ENCODE data around the gene CORO7.

The CORO7 gene

DNA sequence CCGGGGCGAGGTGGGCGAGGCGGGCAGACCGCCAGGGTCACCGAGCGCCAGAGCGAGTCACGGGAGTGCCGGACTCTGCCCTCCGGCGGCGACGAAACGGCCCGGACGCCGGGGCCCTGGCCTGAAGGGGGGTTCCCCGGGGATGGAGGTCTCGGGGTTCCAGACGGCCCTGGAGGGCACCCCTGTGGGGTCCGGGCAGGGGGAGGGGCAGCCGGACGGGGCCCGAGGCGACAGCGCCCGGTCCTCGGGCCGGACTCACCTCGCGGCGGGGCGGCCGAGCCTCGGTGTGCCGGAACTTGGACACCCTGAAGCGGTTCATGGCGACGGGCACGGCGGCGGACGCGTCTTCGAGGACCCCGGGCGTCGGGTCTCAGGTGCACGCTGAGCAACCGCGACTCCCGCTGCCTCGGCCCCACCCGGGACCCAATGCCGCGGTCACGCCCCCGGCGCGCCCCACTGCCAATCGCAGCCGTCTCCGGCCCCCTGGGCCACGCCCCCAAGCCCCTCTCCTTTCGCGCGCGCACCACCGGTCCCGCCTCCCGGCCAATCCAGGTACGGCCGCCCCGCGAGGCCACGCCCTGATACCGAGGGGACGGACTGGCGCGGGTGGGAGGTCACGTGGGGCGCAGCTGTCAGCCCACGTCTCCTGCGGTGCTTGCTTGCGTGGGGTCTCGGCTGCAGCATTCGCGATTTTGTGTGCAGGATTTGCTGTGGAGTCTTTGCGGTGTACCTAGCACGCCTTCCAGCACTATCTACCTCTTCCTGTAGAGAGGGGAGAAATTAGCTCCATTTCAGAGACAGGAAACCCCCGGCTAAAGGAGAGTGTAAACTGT lies at the start of gene CORO7:
CORO7 (minus strand) TSS at position 397 of the 833 bp plus-strand sequence; CDS start at position 319, 78 bp downstream.
- peak within 1 kb of the TSS; percentile 8 for H3K9ac ChIP-seq (ENCODE audit: low read depth, low read length)
- peaks cover 4% of the 10 kb centered on the region for H3K4me1 ChIP-seq (ENCODE audit: control insufficient read depth, insufficient read depth, low read length)

DNA sequence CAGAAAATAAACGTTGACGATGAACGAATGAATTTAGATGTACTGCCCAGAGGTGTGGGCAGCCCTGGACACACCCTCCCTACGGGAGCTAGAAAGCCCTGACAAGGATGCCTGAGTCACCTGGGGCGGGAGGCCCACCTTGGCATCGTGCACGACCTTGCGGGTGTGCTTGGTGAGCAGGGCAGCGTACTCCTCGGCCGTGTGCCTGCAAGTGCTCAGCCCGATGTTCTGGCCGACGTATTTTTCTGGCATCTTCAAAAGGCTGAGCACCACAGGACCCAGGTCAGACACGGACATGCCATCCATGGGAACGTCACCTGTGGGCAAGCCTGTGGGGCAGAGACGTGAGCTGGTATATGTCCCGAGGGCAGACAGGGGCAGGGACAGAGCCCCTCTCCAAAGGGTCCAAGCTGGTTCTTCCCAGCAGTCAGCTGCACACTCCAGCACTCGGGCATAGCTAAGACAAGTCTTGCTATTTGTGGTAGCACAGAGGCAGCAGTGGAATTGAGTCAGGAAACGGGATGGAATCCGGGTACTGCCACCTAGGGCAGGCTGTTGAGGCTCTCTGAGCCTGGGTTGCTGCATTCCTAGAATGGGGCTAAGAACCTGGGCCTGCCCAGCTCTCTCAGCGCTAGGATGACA lies 47.2 kb upstream of the CORO7 start:
- Histone ChIP-seq H3K36me3 (ENCODE audit: control insufficient read depth, insufficient read depth, low read length) (peaks cover 48% of the 10 kb centered on the region), H3K4me3 (ENCODE audit: low read depth, low read length) (no peak overlapping the region), H3K4me1 (ENCODE audit: control insufficient read depth, insufficient read depth, low read length) (peaks cover 2% of the 10 kb centered on the region), H3K27me3 (ENCODE audit: control insufficient read depth, insufficient read depth, low read length) (no peaks in the 10 kb centered on the region), H3K9me3 (ENCODE audit: control insufficient read depth, insufficient read depth, low read length) (no peaks in the 10 kb centered on the region), H3K9ac (ENCODE audit: low read depth, low read length) (no peak overlapping the region)

More for the DNA sequence above, at the start of gene CORO7:
- Histone ChIP-seq H3K9me3 (ENCODE audit: control insufficient read depth, insufficient read depth, low read length) (no peaks in the 10 kb centered on the region), H3K36me3 (ENCODE audit: control insufficient read depth, insufficient read depth, low read length) (peaks cover 7% of the 10 kb centered on the region), H3K4me3 (ENCODE audit: low read depth, low read length) (peak within 1 kb of the TSS; percentile 82), H3K27me3 (ENCODE audit: control insufficient read depth, insufficient read depth, low read length) (no peaks in the 10 kb centered on the region)

DNA sequence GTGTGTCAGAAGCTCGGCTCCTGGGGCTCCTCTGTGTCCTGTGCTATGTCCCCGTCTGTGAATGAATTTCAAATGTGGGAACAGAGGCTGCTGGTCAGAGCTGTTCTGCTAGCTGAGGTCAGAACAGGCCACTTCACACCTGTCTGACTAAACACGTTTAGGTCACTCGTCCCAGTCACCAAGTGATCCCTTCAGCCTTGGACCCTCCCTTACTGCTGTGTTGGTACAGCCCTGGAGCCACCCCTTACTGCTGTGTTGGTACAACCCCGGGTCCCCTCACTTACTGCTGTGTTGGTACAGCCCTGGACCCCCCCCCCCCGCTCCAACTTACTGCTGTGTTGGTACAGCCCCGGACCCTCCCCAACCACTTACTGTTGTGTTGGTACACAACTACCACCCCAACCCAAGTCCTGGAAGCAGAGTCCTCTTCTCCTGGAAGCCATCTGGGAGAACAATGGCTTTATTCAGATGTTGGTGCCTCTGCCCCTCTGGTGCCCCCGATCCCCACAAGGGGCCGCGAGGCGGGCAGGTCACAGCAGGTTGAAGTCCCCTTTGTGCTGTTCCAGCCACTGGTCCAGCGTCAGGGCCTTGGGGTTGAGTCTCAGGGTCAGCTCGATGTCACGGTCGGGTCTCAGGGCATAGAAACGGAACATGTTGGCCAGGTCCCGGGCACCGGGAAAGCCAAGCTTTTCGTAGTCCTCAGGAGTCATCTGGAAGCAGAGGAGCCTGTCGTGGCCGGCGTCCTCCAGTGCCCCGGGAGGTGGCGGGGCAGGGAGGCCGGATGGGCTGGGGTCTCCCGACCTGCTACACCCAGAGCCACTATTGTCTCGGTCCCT lies 45.1 kb upstream of the CORO7 start:
- Histone ChIP-seq H3K27me3 (ENCODE audit: control insufficient read depth, insufficient read depth, low read length) (no peaks in the 10 kb centered on the region), H3K4me1 (ENCODE audit: control insufficient read depth, insufficient read depth, low read length) (peaks cover 2% of the 10 kb centered on the region), H3K9ac (ENCODE audit: low read depth, low read length) (no peak overlapping the region), H3K36me3 (ENCODE audit: control insufficient read depth, insufficient read depth, low read length) (peaks cover 33% of the 10 kb centered on the region), H3K9me3 (ENCODE audit: control insufficient read depth, insufficient read depth, low read length) (no peaks in the 10 kb centered on the region), H3K4me3 (ENCODE audit: low read depth, low read length) (no peak overlapping the region)

DNA sequence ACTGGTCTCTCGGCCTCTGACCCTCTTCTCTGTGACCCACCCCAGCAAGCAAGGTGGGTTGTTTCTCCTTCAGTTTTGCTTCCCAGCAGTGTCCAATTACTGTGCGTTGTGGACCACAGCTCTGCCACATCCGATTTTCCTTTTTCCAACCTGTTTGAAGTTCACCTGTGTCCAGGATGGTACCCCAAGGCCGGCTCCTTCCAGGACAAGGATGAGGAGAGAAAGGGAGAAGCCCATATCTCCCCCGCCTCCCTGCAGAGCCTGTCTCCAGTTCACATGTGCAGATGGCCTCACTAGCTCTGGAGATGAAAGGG lies 44.5 kb upstream of the CORO7 start:
- peaks cover 31% of the 10 kb centered on the region for H3K36me3 ChIP-seq (ENCODE audit: control insufficient read depth, insufficient read depth, low read length)
- H3K4me3 ChIP-seq (ENCODE audit: low read depth, low read length), result no peak overlapping the region
- no peaks in the 10 kb centered on the region for H3K9me3 ChIP-seq (ENCODE audit: control insufficient read depth, insufficient read depth, low read length)
- no peak overlapping the region for H3K9ac ChIP-seq (ENCODE audit: low read depth, low read length)
- H3K4me1 ChIP-seq (ENCODE audit: control insufficient read depth, insufficient read depth, low read length), result peaks cover 2% of the 10 kb centered on the region
- H3K27me3 ChIP-seq (ENCODE audit: control insufficient read depth, insufficient read depth, low read length), result no peaks in the 10 kb centered on the region

- no peak overlapping the region for H3K4me3 ChIP-seq (ENCODE audit: low read depth, low read length)
- H3K27me3 ChIP-seq (ENCODE audit: control insufficient read depth, insufficient read depth, low read length), result no peaks in the 10 kb centered on the region
- no peaks in the 10 kb centered on the region for H3K9me3 ChIP-seq (ENCODE audit: control insufficient read depth, insufficient read depth, low read length)
- H3K9ac ChIP-seq (ENCODE audit: low read depth, low read length), result no peak overlapping the region
- peaks cover 17% of the 10 kb centered on the region for H3K36me3 ChIP-seq (ENCODE audit: control insufficient read depth, insufficient read depth, low read length)
- no peaks in the 10 kb centered on the region for H3K4me1 ChIP-seq (ENCODE audit: control insufficient read depth, insufficient read depth, low read length)
Measured at GRCh38 chr16:4455951-4456350, 39.6 kb upstream of the CORO7 start.

DNA sequence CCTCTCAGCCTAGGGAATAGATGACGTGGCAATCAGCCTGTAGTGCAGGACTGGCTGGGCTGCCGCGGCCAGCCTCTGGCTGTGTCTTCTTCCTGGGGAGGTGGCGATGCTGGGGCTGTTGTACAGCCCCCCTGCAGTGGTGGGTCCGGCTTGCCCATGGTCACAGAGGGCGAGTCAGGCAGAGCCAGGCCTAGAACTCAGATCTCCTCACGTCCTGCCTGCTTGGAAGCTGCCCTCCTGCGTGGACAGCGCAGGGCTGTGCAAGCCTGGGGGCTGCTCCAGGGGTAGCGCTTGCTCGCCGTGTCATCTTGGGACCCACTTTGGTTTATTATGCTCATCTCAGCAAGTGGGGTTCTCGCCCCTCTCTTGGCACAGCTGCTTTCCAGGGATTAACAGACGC lies 38.7 kb upstream of the CORO7 start:
- Histone ChIP-seq H3K27me3 (ENCODE audit: control insufficient read depth, insufficient read depth, low read length) (no peaks in the 10 kb centered on the region), H3K36me3 (ENCODE audit: control insufficient read depth, insufficient read depth, low read length) (peaks cover 25% of the 10 kb centered on the region), H3K4me1 (ENCODE audit: control insufficient read depth, insufficient read depth, low read length) (no peaks in the 10 kb centered on the region), H3K4me3 (ENCODE audit: low read depth, low read length) (no peak overlapping the region), H3K9me3 (ENCODE audit: control insufficient read depth, insufficient read depth, low read length) (no peaks in the 10 kb centered on the region), H3K9ac (ENCODE audit: low read depth, low read length) (no peak overlapping the region)

DNA sequence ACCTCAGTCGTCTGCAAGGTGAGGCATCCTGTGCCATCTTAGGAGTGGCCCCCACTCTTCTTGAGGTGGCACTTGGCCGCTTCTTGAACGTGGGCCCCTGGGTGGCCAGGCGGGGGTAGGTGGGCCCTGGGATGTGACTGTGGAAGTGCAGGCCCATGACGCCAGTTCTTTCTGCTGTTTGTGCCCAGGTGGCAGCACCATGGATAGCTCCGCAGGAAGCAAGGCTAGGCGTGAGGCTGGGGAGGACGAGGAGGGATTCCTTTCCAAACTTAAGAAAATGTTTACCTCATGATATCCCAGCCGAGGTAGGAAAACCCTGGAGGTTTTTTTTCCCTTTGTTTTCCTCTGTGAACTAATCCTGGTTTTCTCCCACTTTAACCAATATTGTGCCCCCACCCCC lies 38.2 kb upstream of the CORO7 start:
- Histone ChIP-seq H3K4me1 (ENCODE audit: control insufficient read depth, insufficient read depth, low read length) (no peaks in the 10 kb centered on the region), H3K9me3 (ENCODE audit: control insufficient read depth, insufficient read depth, low read length) (no peaks in the 10 kb centered on the region), H3K27me3 (ENCODE audit: control insufficient read depth, insufficient read depth, low read length) (no peaks in the 10 kb centered on the region), H3K4me3 (ENCODE audit: low read depth, low read length) (no peak overlapping the region), H3K9ac (ENCODE audit: low read depth, low read length) (no peak overlapping the region), H3K36me3 (ENCODE audit: control insufficient read depth, insufficient read depth, low read length) (peaks cover 27% of the 10 kb centered on the region)

DNA sequence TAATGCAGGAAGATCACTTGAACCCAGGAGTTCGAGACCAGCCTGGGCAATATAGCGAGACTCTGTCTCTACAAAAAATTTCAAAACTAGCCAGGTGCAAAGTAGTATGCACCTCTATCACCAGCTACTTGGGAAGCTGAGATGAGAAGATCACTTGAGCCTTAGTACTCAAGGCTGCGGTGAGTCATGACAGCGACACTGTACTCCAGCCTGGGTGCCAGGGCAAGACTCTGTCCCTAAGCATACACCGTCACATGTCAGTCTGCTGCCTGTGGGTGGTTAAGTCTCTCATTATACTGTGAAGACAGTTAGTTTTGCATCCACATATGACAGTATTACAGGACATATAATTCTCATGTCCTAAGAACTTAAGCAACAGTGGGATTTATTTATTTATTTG lies 36.3 kb upstream of the CORO7 start:
- Histone ChIP-seq H3K9me3 (ENCODE audit: control insufficient read depth, insufficient read depth, low read length) (no peaks in the 10 kb centered on the region), H3K4me1 (ENCODE audit: control insufficient read depth, insufficient read depth, low read length) (no peaks in the 10 kb centered on the region), H3K36me3 (ENCODE audit: control insufficient read depth, insufficient read depth, low read length) (peaks cover 32% of the 10 kb centered on the region), H3K9ac (ENCODE audit: low read depth, low read length) (no peak overlapping the region), H3K4me3 (ENCODE audit: low read depth, low read length) (no peak overlapping the region), H3K27me3 (ENCODE audit: control insufficient read depth, insufficient read depth, low read length) (no peaks in the 10 kb centered on the region)

GRCh38 chr16:4450931-4451519 lies 34.6 kb upstream of the CORO7 start:
- no peak overlapping the region for H3K4me3 ChIP-seq (ENCODE audit: low read depth, low read length)
- no peaks in the 10 kb centered on the region for H3K27me3 ChIP-seq (ENCODE audit: control insufficient read depth, insufficient read depth, low read length)
- H3K4me1 ChIP-seq (ENCODE audit: control insufficient read depth, insufficient read depth, low read length), result no peaks in the 10 kb centered on the region
- H3K9ac ChIP-seq (ENCODE audit: low read depth, low read length), result no peak overlapping the region
- peaks cover 43% of the 10 kb centered on the region for H3K36me3 ChIP-seq (ENCODE audit: control insufficient read depth, insufficient read depth, low read length)
- no peaks in the 10 kb centered on the region for H3K9me3 ChIP-seq (ENCODE audit: control insufficient read depth, insufficient read depth, low read length)

DNA sequence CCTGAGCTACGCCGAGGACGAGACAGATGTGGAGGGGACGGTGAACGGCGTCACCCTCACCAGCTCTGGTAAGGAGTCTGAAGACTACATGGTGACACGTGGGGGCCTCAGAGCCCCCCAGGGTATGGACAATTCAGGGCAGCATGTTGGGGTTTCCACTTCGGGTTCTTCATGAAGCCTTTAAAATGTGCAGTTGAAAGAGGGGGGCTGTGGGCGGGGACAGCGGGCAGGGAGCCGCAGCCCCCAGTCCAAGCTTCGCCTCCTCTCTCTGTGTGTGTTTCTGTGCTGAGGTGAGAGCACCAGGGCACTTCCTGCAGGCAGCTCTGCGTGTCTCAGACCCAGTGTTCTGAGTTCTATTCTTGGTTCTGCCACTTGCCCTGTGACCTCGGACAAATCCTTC lies 34.0 kb upstream of the CORO7 start:
- H3K9me3 ChIP-seq (ENCODE audit: control insufficient read depth, insufficient read depth, low read length), result no peaks in the 10 kb centered on the region
- H3K4me3 ChIP-seq (ENCODE audit: low read depth, low read length), result no peak overlapping the region
- no peaks in the 10 kb centered on the region for H3K4me1 ChIP-seq (ENCODE audit: control insufficient read depth, insufficient read depth, low read length)
- no peaks in the 10 kb centered on the region for H3K27me3 ChIP-seq (ENCODE audit: control insufficient read depth, insufficient read depth, low read length)
- peaks cover 37% of the 10 kb centered on the region for H3K36me3 ChIP-seq (ENCODE audit: control insufficient read depth, insufficient read depth, low read length)
- H3K9ac ChIP-seq (ENCODE audit: low read depth, low read length), result no peak overlapping the region

GRCh38 chr16:4443986-4444385 lies 27.6 kb upstream of the CORO7 start:
- H3K9me3 ChIP-seq (ENCODE audit: control insufficient read depth, insufficient read depth, low read length), result no peaks in the 10 kb centered on the region
- H3K4me1 ChIP-seq (ENCODE audit: control insufficient read depth, insufficient read depth, low read length), result no peaks in the 10 kb centered on the region
- H3K27me3 ChIP-seq (ENCODE audit: control insufficient read depth, insufficient read depth, low read length), result no peaks in the 10 kb centered on the region
- peaks cover 65% of the 10 kb centered on the region for H3K36me3 ChIP-seq (ENCODE audit: control insufficient read depth, insufficient read depth, low read length)
- H3K4me3 ChIP-seq (ENCODE audit: low read depth, low read length), result no peak overlapping the region
- H3K9ac ChIP-seq (ENCODE audit: low read depth, low read length), result no peak overlapping the region
